Stimulated activated CD8-positive, alpha-beta memory T cell treated with anti-CD3 and anti-CD28 coated beads, Interleukin-15, amount 100 ng/mL, for 48 hours (primary cell): Measurements from ENCODE around the gene S100PBP.
A peak's percentile ranks its signal among the peaks of the same experiment; 100 is the strongest.

ENCODE experiments used
- DNase-seq, 2 donors: peaks; one replicate each; pipeline ENCODE4 v3.0.0-alpha.2; 2020; ENCODE audit warnings: low read depth in 2 of 2

S100PBP gene

GRCh38 chr1:32886828-32887414 is 69.5 kb downstream of the S100PBP start:
- no peak for DNase-seq

- DNase-seq, result no peak
Observed at GRCh38 chr1:32887623-32888022, 70.2 kb downstream of the S100PBP start.

GRCh38 chr1:32888134-32888533 is 70.7 kb downstream of the S100PBP start:
- no peak for DNase-seq

DNA sequence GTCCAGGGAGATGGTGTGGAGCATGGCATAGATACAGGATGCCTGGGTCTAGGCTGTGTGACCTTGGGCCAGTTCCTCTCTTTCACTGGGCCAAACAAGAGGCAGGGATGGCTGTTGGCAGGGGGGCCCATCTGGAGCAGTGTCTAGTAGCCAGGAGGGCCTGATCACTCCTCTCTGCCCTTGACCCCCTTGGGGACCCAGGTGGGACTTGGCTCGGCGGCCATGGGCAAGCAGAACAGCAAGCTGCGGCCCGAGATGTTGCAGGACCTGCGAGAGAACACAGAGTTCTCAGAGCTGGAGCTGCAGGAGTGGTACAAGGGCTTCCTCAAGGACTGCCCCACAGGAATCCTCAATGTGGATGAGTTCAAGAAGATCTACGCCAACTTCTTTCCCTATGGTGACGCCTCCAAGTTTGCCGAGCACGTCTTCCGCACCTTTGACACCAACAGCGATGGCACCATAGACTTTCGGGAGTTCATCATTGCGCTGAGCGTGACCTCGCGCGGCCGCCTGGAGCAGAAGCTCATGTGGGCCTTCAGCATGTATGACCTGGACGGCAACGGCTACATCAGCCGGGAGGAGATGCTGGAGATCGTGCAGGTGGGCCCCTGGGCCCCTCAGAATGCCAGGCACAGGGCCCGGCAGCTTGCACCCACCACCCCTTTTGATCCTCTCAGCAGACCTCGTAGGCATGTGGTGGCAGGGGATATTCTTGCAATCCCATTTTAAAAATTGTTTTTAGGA is 71.4 kb downstream of the S100PBP start:
- DNase-seq, result no peak

DNA sequence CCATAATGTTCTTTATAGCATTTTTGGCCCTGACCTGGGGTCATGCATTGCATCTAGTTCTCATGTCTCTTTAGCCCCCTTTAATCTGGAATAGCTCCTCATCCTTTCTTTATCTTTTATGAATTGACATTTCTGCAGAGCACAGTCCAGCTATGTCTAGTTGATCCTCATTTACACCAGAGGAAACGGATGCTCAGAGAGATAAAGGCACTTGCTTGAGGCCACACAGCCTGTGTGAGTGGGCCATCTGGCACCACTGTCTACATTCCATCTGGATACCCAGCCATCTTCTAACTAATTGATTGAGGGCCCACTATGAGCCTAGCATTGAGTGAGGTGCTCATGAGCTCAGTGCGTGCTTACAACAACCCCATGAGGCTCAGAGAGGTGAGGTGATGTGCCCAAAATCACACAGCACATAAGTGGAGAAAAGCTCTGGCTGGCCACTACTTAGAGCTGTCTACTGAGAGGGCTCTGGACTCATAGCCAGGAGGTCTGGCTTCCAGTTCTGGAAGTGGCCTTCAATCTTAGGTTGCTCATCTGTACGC is 72.4 kb downstream of the S100PBP start:
- no peak for DNase-seq

GRCh38 chr1:32890516-32891240 is 73.2 kb downstream of the S100PBP start:
- DNase-seq, result no peak

DNA sequence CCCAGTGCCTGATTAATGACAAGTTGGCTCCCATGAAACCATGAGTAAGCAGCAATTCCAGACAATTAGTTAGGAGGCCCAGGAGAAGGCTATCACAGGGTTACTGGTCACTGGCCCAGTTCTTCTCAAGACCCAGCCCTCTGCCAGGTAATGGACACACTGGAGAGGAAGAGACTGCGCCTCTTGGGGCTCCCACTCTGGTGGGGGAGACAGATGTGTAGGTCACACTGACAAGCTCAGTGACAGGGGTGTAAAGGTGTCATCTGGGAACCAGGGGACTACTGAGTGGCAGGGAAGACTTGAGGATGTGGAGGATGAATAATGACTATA is 73.8 kb downstream of the S100PBP start:
- no peak for DNase-seq

- no peak for DNase-seq
Observed at GRCh38 chr1:32891630-32892029, 74.2 kb downstream of the S100PBP start.

- DNase-seq, result peak in 1 of 2 donors; percentile 53
Observed at GRCh38 chr1:32892368-32893197, 75.1 kb downstream of the S100PBP start.

DNA sequence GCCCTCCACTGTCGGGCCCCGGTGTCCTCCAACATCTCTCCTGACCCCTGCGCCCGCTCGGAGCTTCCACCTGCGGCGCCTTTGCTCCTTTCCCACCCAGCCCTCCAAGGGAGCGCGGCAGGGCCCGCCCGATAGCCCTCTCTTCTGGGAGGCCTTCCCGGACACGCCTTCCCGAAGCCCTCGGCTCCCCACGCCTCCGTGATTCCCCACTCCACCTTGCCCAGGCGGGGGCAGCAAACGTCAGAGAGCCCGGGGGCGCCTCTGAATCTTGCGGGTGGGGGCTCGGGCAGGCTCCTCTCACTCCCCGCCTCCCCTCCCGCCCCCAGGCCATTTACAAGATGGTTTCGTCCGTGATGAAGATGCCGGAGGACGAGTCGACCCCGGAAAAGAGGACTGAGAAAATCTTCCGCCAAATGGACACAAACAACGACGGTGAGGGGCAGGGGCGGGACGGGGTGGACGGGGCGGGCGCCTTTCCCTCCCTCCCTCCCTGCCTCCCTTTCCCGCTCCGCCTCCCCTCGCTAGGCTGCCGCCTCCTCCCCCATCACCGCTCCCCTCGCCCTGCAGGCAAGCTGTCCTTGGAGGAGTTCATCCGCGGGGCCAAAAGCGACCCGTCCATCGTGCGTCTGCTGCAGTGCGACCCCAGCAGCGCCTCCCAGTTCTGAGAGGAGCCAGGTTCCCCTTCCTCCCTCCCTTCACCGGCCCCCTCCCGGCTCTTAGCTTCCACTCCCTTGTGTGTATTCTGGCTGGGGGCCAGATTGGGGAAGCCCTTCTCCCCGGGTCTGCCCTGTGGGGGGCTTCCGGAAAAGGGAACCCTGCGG is 76.0 kb downstream of the S100PBP start:
- no peak for DNase-seq

- no peak for DNase-seq
Observed at GRCh38 chr1:32894019-32894600, 76.7 kb downstream of the S100PBP start.

GRCh38 chr1:32894681-32895080 is 77.2 kb downstream of the S100PBP start:
- no peak for DNase-seq

- no peak for DNase-seq
Observed at GRCh38 chr1:32895325-32896215, 78.1 kb downstream of the S100PBP start.

DNA sequence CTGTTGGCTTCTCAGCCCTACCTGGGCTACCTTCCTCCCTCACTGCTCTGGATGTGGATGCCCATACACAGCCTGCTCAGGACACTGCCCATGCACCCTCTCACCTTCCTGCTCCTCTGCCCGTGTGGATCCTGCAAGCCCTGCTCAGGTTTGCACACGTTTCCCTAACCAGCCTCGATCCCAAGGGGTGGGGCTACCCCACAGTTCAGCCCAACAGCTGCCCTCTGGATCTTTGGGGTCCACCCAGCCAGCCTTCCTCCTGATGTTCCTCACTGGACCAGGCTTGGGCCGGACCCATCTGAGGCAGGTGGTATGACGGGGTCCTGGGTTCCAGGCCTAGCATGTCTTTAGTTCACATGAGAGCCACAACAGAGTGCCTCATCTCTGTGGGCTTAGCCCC is 79.0 kb downstream of the S100PBP start:
- DNase-seq, result no peak

GRCh38 chr1:32897082-32898049 is 79.9 kb downstream of the S100PBP start:
- DNase-seq, result no peak

- no peak for DNase-seq
Observed at GRCh38 chr1:32898056-32898455, 80.6 kb downstream of the S100PBP start.

GRCh38 chr1:32898958-32899357 is 81.5 kb downstream of the S100PBP start:
- no peak for DNase-seq

DNA sequence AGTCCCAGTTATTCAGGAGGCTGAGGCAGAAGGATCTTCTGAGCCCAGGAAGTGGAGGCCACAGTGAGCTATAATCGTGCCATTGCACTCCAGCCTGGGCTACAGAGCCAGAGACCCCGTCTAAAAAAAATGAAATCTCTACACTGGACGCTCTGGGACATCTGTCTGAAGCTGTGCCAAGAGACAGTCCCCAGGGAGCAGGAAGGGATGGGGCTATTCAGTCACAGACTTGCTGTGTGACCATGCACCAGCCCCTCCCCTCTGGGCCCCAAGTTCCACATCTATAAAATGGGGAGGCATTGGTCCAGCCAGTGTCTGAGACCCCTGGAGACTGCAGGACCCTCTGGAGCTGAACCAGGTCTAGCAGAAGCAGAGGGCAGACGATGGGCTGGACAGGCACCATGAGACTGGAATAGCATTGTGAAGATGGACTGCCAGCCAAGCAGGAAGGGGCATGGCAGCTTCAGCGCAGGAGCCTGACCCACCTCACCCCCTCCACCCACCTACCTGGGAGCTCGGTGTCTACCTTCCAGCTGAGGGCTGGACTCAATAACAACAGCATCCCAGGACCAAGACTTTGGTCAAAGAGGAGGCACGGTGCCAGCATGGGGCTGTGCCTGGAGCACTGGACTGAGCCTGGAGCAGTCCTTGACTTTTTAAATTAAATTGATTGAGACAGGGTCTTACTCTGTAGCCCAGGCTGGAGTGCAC is 82.3 kb downstream of the S100PBP start:
- DNase-seq, result no peak
